ENCODE data around the gene CIART. TPM values are rescaled to one million over a fixed set of nuclear protein-coding genes. Genes with fewer than 3 reads are reported as not detected.
"Not testable (repeated sequence)": the region's sequence is repeated elsewhere in the genome, so short reads cannot be mapped to it uniquely, and the experiment has no call there.

Gene CIART, protein sequence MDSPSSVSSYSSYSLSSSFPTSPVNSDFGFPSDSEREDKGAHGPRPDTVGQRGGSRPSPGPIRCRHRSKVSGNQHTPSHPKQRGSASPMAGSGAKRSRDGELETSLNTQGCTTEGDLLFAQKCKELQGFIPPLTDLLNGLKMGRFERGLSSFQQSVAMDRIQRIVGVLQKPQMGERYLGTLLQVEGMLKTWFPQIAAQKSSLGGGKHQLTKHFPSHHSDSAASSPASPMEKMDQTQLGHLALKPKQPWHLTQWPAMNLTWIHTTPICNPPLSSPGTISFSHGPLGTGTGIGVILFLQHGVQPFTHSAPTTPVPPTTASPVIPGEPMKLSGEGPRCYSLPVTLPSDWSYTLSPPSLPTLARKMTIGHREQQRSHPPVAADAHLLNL
- total RNA-seq (2.2 TPM), polyA plus RNA-seq (1 to 10 TPM in 2 of 4 donors, under 1 TPM in 2; 0.56 to 1.3 (median 0.91) TPM)

DNA sequence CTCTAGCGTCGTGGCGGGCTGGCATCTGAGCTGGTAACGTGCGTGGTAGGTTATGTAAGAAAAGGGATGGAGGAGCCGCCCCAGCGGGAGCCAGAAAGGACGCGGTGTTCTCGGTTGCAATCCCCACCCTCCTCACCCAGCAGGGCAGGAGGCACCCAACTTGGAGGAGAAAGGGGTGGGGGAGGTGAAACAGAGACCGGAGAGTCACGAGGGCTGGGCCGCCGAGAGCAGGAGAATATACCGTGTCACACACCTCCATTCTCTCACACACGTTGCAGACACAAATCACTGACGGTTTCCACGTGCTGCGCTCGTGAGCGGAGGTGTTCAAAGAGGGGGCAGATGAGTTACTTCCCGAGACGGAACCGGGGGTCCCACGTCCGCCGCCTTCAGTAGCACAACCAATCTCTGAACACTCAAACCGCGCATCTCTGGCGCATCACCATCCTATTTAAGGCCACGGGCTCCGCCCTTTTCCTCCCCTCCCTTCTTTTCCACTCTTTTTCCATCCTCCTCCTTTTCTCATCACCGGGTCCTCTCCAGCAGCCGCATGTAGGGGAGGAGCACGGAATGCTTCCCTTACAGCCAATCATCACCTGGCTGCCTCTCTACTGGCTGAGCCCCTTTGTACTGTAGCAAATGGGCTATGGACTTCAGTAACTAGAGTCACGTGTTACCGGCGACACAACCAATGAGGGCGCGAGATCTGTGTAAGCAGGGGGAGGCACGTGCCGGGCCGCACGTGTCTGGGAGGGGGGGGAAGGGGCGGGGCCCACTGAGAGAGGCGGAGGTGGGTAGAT lies at the start of gene CIART:
Gene CIART (plus strand): TSS at position 797 of the 800 bp plus-strand sequence. CDS start 714 bp downstream, outside the sequence.
- DNase-seq (peak; percentile 76 to 93 (median 85)), ATAC-seq (ENCODE audit: low read depth in 2 of 2) (peak; percentile 93 to 97)
- Histone ChIP-seq H3K9me3 (ENCODE audit: control insufficient read depth in 2 of 2, low read length in 2 of 2) (no peaks in the 10 kb centered on the region), H3K27ac (ENCODE audit: insufficient read depth, low read length, poor library complexity, severe bottlenecking) (peak within 1 kb of the TSS; percentile 63), H3K27me3 (ENCODE audit: control insufficient read depth, insufficient read depth, low read length) (no peaks in the 10 kb centered on the region), H3K4me1 (ENCODE audit: control insufficient read depth, insufficient read depth, low read length, poor library complexity, severe bottlenecking) (peaks cover 25% of the 10 kb centered on the region), H3K4me3 (ENCODE audit: low read depth, low read length) (peak within 1 kb of the TSS; percentile 77), H3K36me3 (ENCODE audit: control insufficient read depth, insufficient read depth, low read length) (no peaks in the 10 kb centered on the region)
- Mint-ChIP-seq H3K4me3 (peak within 1 kb of the TSS; percentile 84 to 93 (median 92)), H3K27me3 (peaks cover 8% of the 10 kb centered on the region), H3K9me3 (no peaks in the 10 kb centered on the region), H3K27ac (peak within 1 kb of the TSS; percentile 89 to 98 (median 96)), H3K36me3 (peaks cover 7% of the 10 kb centered on the region), H3K4me1 (peaks cover 4 to 38% (median 19%) of the 10 kb centered on the region in 4 donors)

DNA sequence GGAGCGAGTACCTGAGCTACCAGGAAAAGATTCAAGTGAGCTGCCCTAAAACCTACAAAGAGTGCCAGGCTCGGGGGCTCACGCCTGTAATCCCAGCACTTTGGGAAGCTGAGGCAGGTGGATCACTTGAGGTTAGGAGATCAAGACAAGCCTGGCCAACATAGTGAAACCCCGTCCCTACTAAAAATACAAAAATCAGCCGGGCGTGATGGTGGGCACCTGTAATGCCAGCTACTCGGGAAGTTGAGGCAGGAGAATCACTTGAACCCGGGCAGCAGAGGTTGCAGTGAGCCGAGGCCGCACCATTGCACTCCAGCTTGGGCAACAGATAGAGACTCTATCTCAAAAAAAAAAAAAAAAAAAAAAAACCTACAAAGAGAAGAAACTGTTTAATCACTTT lies 49.4 kb upstream of the CIART start:
- not testable (repeated sequence) for ATAC-seq (ENCODE audit: low read depth in 2 of 2); H3K9me3 Mint-ChIP-seq; H3K36me3 ChIP-seq (ENCODE audit: control insufficient read depth, insufficient read depth, low read length); H3K27me3 ChIP-seq (ENCODE audit: control insufficient read depth, insufficient read depth, low read length); DNase-seq; H3K9me3 ChIP-seq (ENCODE audit: control insufficient read depth in 2 of 2, low read length in 2 of 2); H3K27me3 Mint-ChIP-seq
- Mint-ChIP-seq H3K4me3 (peak overlapping the region in 1 of 4 donors; percentile 99), H3K36me3 (peaks cover 11% of the 10 kb centered on the region), H3K27ac (peak overlapping the region in 1 of 3 donors; percentile 51), H3K4me1 (peaks cover 9 to 22% (median 17%) of the 10 kb centered on the region in 4 donors)
- Histone ChIP-seq H3K4me1 (ENCODE audit: control insufficient read depth, insufficient read depth, low read length, poor library complexity, severe bottlenecking) (peaks cover 20% of the 10 kb centered on the region), H3K4me3 (ENCODE audit: low read depth, low read length) (peak overlapping the region; percentile 18), H3K27ac (ENCODE audit: insufficient read depth, low read length, poor library complexity, severe bottlenecking) (peak overlapping the region; percentile 98)

DNA sequence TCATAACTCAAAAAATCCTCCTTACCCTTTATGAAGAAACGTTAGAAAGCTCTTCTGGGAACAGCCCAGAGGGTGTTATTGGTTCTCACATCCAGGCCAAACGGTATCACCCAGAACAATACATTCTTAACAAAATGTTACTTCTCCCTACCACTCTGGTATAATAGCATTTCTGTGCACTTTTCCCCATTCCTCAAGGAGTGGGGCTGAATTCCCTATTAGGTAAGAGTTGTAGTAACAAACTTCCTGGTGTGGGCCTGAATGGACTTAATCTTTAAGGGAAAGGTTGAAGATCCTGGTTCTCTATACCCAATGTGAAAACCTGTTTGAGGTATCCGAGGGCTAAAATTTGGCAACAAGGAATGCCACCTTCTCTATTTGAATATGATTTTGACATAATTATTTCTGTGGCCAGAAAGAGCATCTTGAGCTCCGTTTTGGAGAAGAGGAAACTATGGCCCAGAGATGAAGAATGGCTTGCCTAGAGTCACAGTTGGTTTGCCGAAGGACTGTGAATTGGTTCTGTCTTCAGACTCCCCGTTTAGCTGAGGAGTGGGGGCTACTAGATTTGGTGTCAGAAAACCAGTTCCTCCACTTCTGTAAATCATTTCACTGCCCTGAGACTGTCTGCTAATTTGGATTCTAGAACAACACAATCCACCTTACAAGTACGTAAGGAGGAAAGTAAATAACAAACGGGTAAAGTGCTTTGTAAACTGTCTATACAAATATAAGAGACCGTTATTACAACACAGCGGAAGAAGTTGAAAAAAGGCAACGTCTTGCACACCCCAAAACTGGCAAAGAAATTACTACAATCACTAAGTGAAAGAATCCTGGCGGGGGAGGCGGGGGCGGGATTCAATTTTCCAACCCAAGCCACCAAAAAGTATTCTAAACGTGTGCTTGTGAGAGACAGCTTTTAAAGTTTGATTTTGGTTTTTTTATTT lies 48.7 kb upstream of the CIART start:
- DNase-seq, result peak in 2 of 3 donors; percentile 22 to 48
- peaks cover 8% of the 10 kb centered on the region for H3K36me3 ChIP-seq (ENCODE audit: control insufficient read depth, insufficient read depth, low read length)

DNA sequence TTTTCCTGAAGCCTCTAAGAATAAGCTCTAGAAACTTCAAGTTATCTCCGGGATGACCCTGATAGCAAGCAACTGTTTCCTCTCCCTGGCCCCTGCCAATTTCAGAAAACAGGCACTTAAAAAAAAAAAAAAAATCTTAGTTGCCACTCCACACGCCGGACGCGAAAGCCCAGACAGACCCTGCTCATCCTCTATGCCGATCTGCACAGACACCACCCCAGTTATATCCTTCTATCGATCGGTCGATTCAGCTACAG lies 48.1 kb upstream of the CIART start:
- peak overlapping the region in 2 of 3 donors; percentile 98 to 99 for H3K27ac Mint-ChIP-seq
- ATAC-seq (ENCODE audit: low read depth in 2 of 2) (no peak), DNase-seq (no peak)
- peak overlapping the region; percentile 99 for H3K4me3 ChIP-seq (ENCODE audit: low read depth, low read length)
- H3K9me3 ChIP-seq (ENCODE audit: control insufficient read depth in 2 of 2, low read length in 2 of 2), result no peaks in the 10 kb centered on the region
- H3K27ac ChIP-seq (ENCODE audit: insufficient read depth, low read length, poor library complexity, severe bottlenecking), result peak overlapping the region; percentile 98
- H3K4me1 ChIP-seq (ENCODE audit: control insufficient read depth, insufficient read depth, low read length, poor library complexity, severe bottlenecking), result peaks cover 20% of the 10 kb centered on the region
- peaks cover 5% of the 10 kb centered on the region for H3K36me3 Mint-ChIP-seq
- H3K27me3 Mint-ChIP-seq, result no peaks in the 10 kb centered on the region
- no peaks in the 10 kb centered on the region for H3K27me3 ChIP-seq (ENCODE audit: control insufficient read depth, insufficient read depth, low read length)
- peak overlapping the region in 1 of 4 donors; percentile 99 for H3K4me3 Mint-ChIP-seq
- H3K9me3 Mint-ChIP-seq, result no peaks in the 10 kb centered on the region
- H3K4me1 Mint-ChIP-seq, result peaks cover 9 to 22% (median 17%) of the 10 kb centered on the region in 4 donors
- H3K36me3 ChIP-seq (ENCODE audit: control insufficient read depth, insufficient read depth, low read length), result peaks cover 8% of the 10 kb centered on the region

More for the DNA sequence above, 48.7 kb upstream of the CIART start:
- Mint-ChIP-seq H3K4me1 (peaks cover 9 to 22% (median 17%) of the 10 kb centered on the region in 4 donors), H3K36me3 (peaks cover 9% of the 10 kb centered on the region), H3K4me3 (peak overlapping the region in 1 of 4 donors; percentile 99), H3K9me3 (no peaks in the 10 kb centered on the region), H3K27me3 (no peaks in the 10 kb centered on the region), H3K27ac (peak overlapping the region in 2 of 3 donors; percentile 98 to 99)
- peaks cover 20% of the 10 kb centered on the region for H3K4me1 ChIP-seq (ENCODE audit: control insufficient read depth, insufficient read depth, low read length, poor library complexity, severe bottlenecking)
- H3K4me3 ChIP-seq (ENCODE audit: low read depth, low read length), result peak overlapping the region; percentile 99
- H3K27ac ChIP-seq (ENCODE audit: insufficient read depth, low read length, poor library complexity, severe bottlenecking), result peak overlapping the region; percentile 98
- H3K27me3 ChIP-seq (ENCODE audit: control insufficient read depth, insufficient read depth, low read length), result no peaks in the 10 kb centered on the region
- ATAC-seq (ENCODE audit: low read depth in 2 of 2), result no peak
- H3K9me3 ChIP-seq (ENCODE audit: control insufficient read depth in 2 of 2, low read length in 2 of 2), result no peaks in the 10 kb centered on the region

DNA sequence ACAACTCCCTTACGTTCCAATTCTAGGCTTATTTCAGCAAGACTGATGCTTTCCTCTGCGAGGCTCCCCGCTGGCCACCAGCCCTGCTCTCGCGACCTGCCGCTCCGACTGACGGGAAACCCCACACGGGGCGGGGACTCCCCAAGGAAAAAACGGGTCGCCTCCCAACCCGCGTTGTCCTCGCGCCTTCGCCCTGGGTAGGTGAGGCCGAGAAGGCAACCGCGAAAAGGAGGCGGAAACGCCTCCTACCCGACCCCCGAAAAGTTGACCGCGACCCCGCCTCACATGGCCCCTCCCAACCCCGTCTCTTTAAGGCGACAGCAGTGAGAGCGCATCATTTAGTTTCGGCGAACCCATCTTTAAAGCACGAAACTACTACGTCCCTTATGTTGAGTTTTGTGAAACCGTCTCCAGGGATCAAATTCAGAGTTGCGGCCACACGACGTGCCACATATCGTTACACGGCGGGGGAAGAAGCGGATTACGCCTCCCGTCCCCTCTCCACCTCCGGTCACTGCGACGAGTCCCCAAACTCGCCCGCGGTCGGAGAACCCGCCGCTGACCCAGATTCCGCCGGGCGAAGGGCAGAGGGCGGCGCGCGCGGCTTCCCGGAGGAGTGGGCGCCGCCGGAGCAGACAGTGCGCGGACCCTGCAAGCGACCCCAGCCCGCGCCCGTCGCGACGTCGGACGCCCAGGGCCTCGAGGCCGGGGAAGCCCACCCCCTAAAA lies 47.6 kb upstream of the CIART start:
- no peaks in the 10 kb centered on the region for H3K27me3 ChIP-seq (ENCODE audit: control insufficient read depth, insufficient read depth, low read length)
- Mint-ChIP-seq H3K36me3 (peaks cover 5% of the 10 kb centered on the region), H3K4me3 (peak overlapping the region in 1 of 4 donors; percentile 99), H3K4me1 (peaks cover 9 to 22% (median 17%) of the 10 kb centered on the region in 4 donors), H3K27me3 (no peaks in the 10 kb centered on the region), H3K9me3 (no peaks in the 10 kb centered on the region), H3K27ac (peak overlapping the region in 2 of 3 donors; percentile 98 to 99)
- H3K4me3 ChIP-seq (ENCODE audit: low read depth, low read length), result peak overlapping the region; percentile 99
- H3K4me1 ChIP-seq (ENCODE audit: control insufficient read depth, insufficient read depth, low read length, poor library complexity, severe bottlenecking), result peaks cover 20% of the 10 kb centered on the region
- H3K9me3 ChIP-seq (ENCODE audit: control insufficient read depth in 2 of 2, low read length in 2 of 2), result no peaks in the 10 kb centered on the region
- DNase-seq (peak; percentile 80 to 91 (median 85)), ATAC-seq (ENCODE audit: low read depth in 2 of 2) (peak; percentile 26 to 29)
- peak overlapping the region; percentile 98 for H3K27ac ChIP-seq (ENCODE audit: insufficient read depth, low read length, poor library complexity, severe bottlenecking)
- H3K36me3 ChIP-seq (ENCODE audit: control insufficient read depth, insufficient read depth, low read length), result peaks cover 8% of the 10 kb centered on the region

DNA sequence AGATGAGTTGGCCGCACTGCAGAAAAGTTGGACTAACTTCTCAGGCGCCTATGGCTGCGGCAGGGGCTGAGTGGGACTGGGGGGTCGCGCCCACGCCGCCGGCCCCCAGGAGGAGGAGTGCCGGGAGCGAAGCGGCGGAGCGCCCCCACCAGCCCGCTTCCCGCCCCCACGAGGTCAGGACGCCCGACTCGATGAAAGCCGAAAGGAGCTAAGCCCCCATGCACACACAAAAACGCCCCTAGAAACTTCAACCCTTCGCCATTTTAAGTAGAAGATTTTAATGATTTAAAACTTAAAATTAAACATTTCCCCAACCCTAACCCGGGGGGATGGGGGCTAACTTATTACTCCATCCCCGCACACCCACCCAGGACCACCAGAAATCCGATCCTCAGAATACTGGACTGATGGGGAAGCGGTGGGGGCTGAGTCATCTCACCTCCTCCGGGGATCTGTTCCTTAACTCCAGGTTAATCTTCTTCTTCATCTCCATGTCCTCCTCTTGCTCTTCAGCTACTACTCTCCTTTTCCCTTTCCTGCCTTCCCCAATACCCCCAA lies 47.0 kb upstream of the CIART start:
- no peak for ATAC-seq (ENCODE audit: low read depth in 2 of 2)
- peak overlapping the region; percentile 99 for H3K4me3 ChIP-seq (ENCODE audit: low read depth, low read length)
- DNase-seq, result peak; percentile 21 to 42 (median 42)
- peaks cover 20% of the 10 kb centered on the region for H3K4me1 ChIP-seq (ENCODE audit: control insufficient read depth, insufficient read depth, low read length, poor library complexity, severe bottlenecking)
- Mint-ChIP-seq H3K36me3 (peaks cover 5% of the 10 kb centered on the region), H3K27me3 (no peaks in the 10 kb centered on the region), H3K4me3 (peak overlapping the region in 1 of 4 donors; percentile 99), H3K27ac (no peak overlapping the region), H3K4me1 (peaks cover 9 to 22% (median 17%) of the 10 kb centered on the region in 4 donors), H3K9me3 (no peaks in the 10 kb centered on the region)
- peaks cover 1% of the 10 kb centered on the region for H3K36me3 ChIP-seq (ENCODE audit: control insufficient read depth, insufficient read depth, low read length)
- no peaks in the 10 kb centered on the region for H3K9me3 ChIP-seq (ENCODE audit: control insufficient read depth in 2 of 2, low read length in 2 of 2)
- H3K27me3 ChIP-seq (ENCODE audit: control insufficient read depth, insufficient read depth, low read length), result no peaks in the 10 kb centered on the region
- peak overlapping the region; percentile 98 for H3K27ac ChIP-seq (ENCODE audit: insufficient read depth, low read length, poor library complexity, severe bottlenecking)

All from CD4-positive, CD25-positive, alpha-beta regulatory T cell (primary cell).